HG03342 (cell line): ENCODE data around the gene ACO2.

Source experiments
- ATAC-seq: cut with Tn5 transposase; IDR thresholded peaks from one replicate; pipeline ENCODE4 v1.9.1; 2021; ENCODE audit warnings: mild to moderate bottlenecking, moderate library complexity; ENCODE audit not compliant: unreplicated experiment

Gene ACO2

GRCh38 chr22:41487037-41487935 is 18.4 kb downstream of the ACO2 start:
- ATAC-seq = no peak

- ATAC-seq = no peak
Observed at GRCh38 chr22:41488076-41488475, 19.2 kb downstream of the ACO2 start.

- no peak for ATAC-seq
Observed at GRCh38 chr22:41488596-41489385, 19.9 kb downstream of the ACO2 start.

- ATAC-seq = no peak
Observed at GRCh38 chr22:41491374-41492100, 22.6 kb downstream of the ACO2 start.

- ATAC-seq = no peak
Observed at GRCh38 chr22:41498303-41498835, 29.5 kb downstream of the ACO2 start.

GRCh38 chr22:41499624-41500280 is 30.8 kb downstream of the ACO2 start:
- no peak for ATAC-seq

- ATAC-seq = no peak
Observed at GRCh38 chr22:41500303-41500702, 31.4 kb downstream of the ACO2 start.

- no peak for ATAC-seq
Observed at GRCh38 chr22:41501209-41501608, 32.3 kb downstream of the ACO2 start.

- no peak for ATAC-seq
Observed at GRCh38 chr22:41504397-41504796, 35.5 kb downstream of the ACO2 start.

GRCh38 chr22:41504816-41505215 is 35.9 kb downstream of the ACO2 start:
- ATAC-seq = no peak

GRCh38 chr22:41505511-41506220 is 36.7 kb downstream of the ACO2 start:
- ATAC-seq = no peak

- no peak for ATAC-seq
Observed at GRCh38 chr22:41507330-41508063, 38.6 kb downstream of the ACO2 start.

- ATAC-seq = no peak
Observed at GRCh38 chr22:41508770-41509170, 39.9 kb downstream of the ACO2 start.

GRCh38 chr22:41511521-41511968 is 42.6 kb downstream of the ACO2 start:
- ATAC-seq = no peak

- no peak for ATAC-seq
Observed at GRCh38 chr22:41512421-41513194, 43.7 kb downstream of the ACO2 start.

GRCh38 chr22:41513391-41513790 is 44.5 kb downstream of the ACO2 start:
- ATAC-seq = no peak

GRCh38 chr22:41516462-41516861 is 47.5 kb downstream of the ACO2 start:
- ATAC-seq = no peak
